Stimulated activated CD4-positive, alpha-beta T cell treated with anti-CD3 and anti-CD28 coated beads, Interleukin-4, amount 100 ng/mL, for 4 hours (primary cell): ENCODE measurements around the gene PCDHA4.

Experiments
- DNase-seq, 2 experiments: peaks; one replicate each; pipeline ENCODE4 v3.0.0-alpha.2; 2020

PCDHA4 gene

DNA sequence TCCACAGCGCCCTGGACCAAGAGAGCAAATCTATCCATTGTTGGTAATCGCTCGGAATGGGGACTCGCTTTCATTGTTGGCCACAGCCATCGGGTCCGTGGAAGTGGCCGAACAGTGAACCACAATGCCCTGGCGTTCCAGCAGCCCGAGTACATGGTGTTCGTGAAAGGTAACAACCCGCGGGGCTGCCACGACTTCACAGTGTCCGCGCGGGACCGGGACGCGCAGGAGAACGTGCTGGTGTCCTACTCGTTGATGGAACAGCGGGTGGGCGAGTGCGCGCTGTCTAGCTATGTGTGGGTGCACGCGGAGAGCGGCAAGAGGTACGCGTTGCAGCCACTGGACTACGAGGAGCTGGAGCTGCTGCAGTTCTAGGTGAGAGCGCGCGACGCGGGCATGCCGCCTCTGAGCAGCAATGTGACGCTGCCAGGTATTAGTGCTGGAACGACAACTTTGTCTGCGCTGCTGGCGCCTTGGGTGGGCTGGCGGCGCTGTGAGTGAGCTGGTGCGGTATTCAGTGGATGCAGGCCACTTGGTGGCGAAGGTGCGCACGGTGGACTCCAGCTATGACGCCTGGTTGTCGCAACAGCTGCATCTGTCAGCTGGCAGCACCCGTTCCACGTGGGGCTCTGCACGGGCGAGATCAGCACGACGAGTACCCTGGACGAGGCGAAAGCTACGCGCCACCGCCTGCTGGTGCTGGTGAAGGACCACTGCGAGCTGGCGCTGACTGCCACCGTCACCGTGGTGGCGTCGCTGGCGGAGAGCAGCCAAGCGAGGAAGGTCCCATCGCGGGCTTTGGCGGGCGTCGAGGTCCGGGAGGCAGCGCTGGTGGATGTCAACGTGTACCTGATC is 55.8 kb downstream of the PCDHA4 start:
- DNase-seq: no peak
